Activated CD8-positive, alpha-beta memory T cell treated with anti-CD3 and anti-CD28 coated beads for 4 hours (primary cell): ENCODE data around the gene NCSTN.

Experiments
- DNase-seq, 2 donors: peaks; one replicate each; pipeline ENCODE4 v3.0.0-alpha.2; 2020; ENCODE audit warnings: low read depth in 2 of 2

The NCSTN gene

GRCh38 chr1:160342953-160343869 is at the start of gene NCSTN, which contains the start of gene COPA:
NCSTN (plus strand) TSS chr1:160343383; CDS start chr1:160343397, 14 bp downstream.
COPA (minus strand) TSS chr1:160343250; CDS start chr1:160343170, 80 bp downstream.
- DNase-seq = peak; percentile 77 to 80

GRCh38 chr1:160296036-160296435 is 47.1 kb upstream of the NCSTN start:
- no peak for DNase-seq

- no peak for DNase-seq
Observed at GRCh38 chr1:160300173-160300572, 43.0 kb upstream of the NCSTN start.

GRCh38 chr1:160307118-160307791 is 35.9 kb upstream of the NCSTN start:
- DNase-seq = no peak

GRCh38 chr1:160308451-160309184 is 34.6 kb upstream of the NCSTN start:
- DNase-seq = no peak

GRCh38 chr1:160309185-160309557 is 34.0 kb upstream of the NCSTN start:
- DNase-seq = no peak

GRCh38 chr1:160309571-160309970 is 33.6 kb upstream of the NCSTN start:
- no peak for DNase-seq

DNA sequence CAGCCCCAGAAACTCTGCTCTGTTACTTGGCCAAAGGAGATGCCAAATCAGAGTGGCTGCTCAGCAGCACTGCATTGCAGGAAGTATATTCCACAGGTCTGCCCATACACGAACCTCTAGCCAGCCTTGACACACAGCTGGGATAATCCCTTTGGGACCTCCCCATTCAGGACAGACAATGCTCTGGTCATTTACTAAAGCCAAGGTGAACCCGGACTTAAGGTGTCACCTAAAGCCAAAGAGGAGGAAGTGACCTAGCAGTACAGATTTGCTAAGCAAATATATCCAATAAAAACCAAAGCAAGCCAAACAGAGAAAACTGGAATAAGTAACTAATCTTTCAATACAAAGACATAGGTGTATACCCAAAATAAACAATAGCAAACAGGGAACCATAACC is 27.8 kb upstream of the NCSTN start:
- DNase-seq = no peak

DNA sequence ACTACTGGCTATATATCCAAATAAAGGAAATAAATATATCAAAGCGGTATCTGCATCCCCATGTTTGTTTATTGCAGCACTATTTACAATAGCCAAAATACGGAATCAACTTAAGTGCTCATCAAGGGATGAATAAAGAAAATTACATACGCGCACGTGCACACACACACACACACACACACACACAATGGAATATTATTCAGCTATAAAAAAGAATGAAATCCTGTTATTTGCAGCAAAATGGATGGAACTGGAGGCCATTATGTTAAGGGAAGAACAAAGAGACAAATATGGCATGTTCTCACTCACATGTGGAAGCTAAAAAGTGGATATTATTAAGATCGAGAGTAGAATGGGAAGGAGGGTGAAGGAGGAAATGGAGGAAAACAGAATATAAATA is 20.4 kb upstream of the NCSTN start:
- no peak for DNase-seq

DNA sequence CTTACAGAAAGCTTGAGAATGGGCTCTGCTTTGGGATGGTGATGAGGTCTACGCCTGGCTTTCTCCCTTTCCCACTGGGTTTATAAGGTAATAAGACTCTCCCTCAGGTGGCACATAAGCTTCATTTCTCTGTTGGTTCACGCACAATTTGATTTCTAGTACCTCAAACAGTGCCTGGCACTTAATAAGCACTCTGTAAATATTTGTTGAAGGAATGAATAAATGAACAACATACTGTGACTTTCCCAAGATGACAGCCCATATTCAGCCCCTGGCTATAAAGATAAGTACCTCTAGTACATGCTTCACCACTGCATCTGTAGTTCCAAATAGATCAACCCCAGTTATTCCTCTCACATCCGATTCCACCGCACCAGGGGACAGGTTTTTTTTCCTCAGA is 17.9 kb upstream of the NCSTN start:
- DNase-seq = no peak

- no peak for DNase-seq
Observed at GRCh38 chr1:160326418-160326817, 16.8 kb upstream of the NCSTN start.

- no peak for DNase-seq
Observed at GRCh38 chr1:160328184-160328583, 15.0 kb upstream of the NCSTN start.

DNA sequence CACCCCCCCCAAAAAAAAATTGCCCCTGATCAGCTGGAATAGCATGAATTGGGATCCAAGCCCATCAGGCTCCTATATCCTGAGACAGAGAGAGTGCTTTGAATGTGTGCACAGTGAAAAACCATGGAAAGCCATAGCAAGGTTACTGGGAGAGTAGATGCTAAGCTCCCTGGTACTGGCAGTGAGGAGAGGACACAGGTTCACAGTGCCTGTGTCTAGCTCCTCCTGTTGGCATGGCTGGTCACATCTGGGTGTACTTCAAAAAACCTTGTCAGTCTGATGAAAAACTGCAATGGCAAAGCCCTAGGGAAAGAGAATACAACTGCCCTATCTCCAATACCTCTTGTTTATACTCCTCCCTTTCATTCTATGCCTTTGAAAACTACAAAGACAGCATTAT is 13.1 kb upstream of the NCSTN start:
- DNase-seq = no peak

- no peak for DNase-seq
Observed at GRCh38 chr1:160332516-160332915, 10.7 kb upstream of the NCSTN start.

- DNase-seq = no peak
Observed at GRCh38 chr1:160338580-160338979, 4.6 kb upstream of the NCSTN start.

GRCh38 chr1:160340146-160340545 is 3.0 kb upstream of the NCSTN start:
- no peak for DNase-seq

GRCh38 chr1:160340866-160341265 is 2.3 kb upstream of the NCSTN start:
- no peak for DNase-seq

DNA sequence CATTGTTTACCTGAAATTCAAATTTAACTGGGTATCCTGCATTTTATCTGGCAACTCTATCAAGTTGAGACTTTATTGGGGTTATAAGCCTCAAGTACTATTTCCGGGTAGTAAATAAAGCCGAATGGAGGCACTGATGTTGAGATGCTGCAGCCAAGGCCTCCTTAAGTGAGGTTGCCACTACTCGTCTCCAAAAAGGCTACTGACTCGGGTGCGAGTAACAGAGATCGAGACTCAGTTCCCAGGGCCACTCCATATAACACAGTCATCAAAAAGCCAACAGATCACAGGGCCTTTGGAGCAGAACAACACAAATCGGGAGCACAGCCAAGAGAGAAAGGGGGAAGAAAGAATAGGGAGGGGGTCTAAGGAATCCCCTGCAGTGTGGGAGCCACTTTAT is 657 bp upstream of the NCSTN start:
- DNase-seq = no peak

GRCh38 chr1:160344241-160344640 is 1.1 kb downstream of the NCSTN start:
- DNase-seq = no peak

- no peak for DNase-seq
Observed at GRCh38 chr1:160344936-160345335, 1.8 kb downstream of the NCSTN start.

DNA sequence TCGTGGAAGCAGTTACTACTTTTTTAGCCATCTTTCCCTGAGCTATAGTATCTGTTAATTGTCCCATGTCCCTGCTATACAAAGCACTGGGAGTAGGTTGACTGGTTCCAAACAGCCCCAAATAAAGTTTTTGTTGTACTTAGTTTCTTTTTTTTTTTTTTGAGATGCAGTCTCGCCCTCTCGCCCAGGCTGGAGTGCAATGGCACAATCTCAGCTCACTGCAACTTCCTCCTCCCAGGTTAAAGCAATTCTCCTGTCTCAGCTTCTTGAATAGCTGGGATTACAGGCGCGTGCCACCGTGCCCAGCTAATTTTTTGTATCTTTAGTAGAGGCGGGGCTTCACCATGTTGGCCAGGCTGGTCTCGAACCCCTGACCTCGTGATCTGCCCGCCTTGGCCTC is 3.3 kb downstream of the NCSTN start:
- no peak for DNase-seq

DNA sequence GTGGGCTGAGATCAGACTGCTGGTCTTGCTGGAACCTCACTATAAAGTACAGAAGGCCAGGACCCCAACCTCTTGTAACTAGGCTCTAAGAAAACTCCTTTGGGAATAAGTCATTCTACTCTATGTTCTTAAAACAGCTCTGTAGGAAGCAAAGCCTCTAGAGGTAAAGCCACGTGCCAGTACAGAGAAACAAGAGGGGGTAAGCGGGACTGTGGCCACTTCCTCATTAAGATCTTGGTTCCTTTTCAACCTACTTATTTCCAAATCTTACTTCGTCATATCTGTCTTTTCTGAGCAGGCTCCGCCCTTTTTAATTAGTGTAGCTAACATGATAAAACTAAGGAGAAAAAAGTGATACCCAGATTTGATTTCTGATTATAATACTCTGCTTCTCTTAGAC is 3.8 kb downstream of the NCSTN start:
- no peak for DNase-seq
